CD4-positive, alpha-beta T cell (primary cell): Measurements from ENCODE around the gene ANKRD7. TPM values are rescaled to one million over a fixed set of nuclear protein-coding genes. Genes with fewer than 3 reads are reported as not detected.

Experiments used
- ATAC-seq: fragments of 200-7000 bp; cut with Tn5 transposase; one replicate; pipeline ENCODE4 v1.10.0; 2022; ENCODE audit warnings: mild to moderate bottlenecking; ENCODE audit not compliant: poor library complexity
- CTCF ChIA-PET: fragments of 350-600 bp; sonication (Branson Sonifier 250); formaldehyde crosslinking; loops from one replicate; lab custom pipeline; 2021; ENCODE audit warnings: antibody characterized with exemption, inconsistent platforms; lab: Charles Lee
- POLR2A ChIA-PET: fragments of 350-600 bp; sonication (Branson Sonifier 250); formaldehyde crosslinking; loops from one replicate; lab custom pipeline; 2021; ENCODE audit warnings: antibody characterized with exemption, inconsistent platforms; lab: Charles Lee
- DNase-seq, 14 experiments: peaks; one replicate each; pipeline ENCODE4 v3.0.0-alpha.2; 2013 to 2020; ENCODE audit warnings: mixed read lengths in 2 of 14
- H3K27ac ChIP-seq, 2 donors: one replicate each; pipeline versions ENCODE4 v1.5.1 to v1.7.0; 2013; ENCODE audit warnings: low read length in 2 of 2, low read depth in 1 of 2, mild to moderate bottlenecking in 1 of 2
- H3K27me3 ChIP-seq, 2 experiments: 1 replicate in 1 of 2; 2 replicates in 1 of 2; pipeline versions ENCODE4 v1.6.1 to v1.7.0; 2013; ENCODE audit warnings: low read length in 2 of 2, control low read depth in 1 of 2, mild to moderate bottlenecking in 1 of 2, moderate library complexity in 1 of 2; ENCODE audit not compliant: insufficient read depth in 2 of 2, control insufficient read depth in 1 of 2
- H3K36me3 ChIP-seq: one replicate; pipeline ENCODE4 v1.6.1; 2013; ENCODE audit warnings: low read length, control low read depth; ENCODE audit not compliant: insufficient read depth
- H3K4me1 ChIP-seq: one replicate; pipeline ENCODE4 v1.6.1; 2013; ENCODE audit warnings: low read length, control low read depth; ENCODE audit not compliant: insufficient read depth
- H3K4me3 ChIP-seq: one replicate; pipeline ENCODE4 v1.5.1; 2013; ENCODE audit warnings: mild to moderate bottlenecking, low read length, moderate library complexity
- H3K9me3 ChIP-seq, 2 experiments: 1 replicate in 1 of 2; 2 replicates in 1 of 2; pipeline versions ENCODE4 v1.6.1 to v1.7.0; 2013; ENCODE audit warnings: low read length in 2 of 2, mild to moderate bottlenecking in 2 of 2, control low read depth in 1 of 2, moderate library complexity in 1 of 2; ENCODE audit not compliant: control insufficient read depth in 1 of 2, insufficient read depth in 1 of 2
- H3K27ac Mint-ChIP-seq: one replicate; pipeline ENCODE4 v1.8.0; 2020; ENCODE audit warnings: mixed read lengths
- H3K27me3 Mint-ChIP-seq: one replicate; pipeline ENCODE4 v1.8.0; 2021; ENCODE audit warnings: mixed read lengths
- H3K36me3 Mint-ChIP-seq: one replicate; pipeline ENCODE4 v1.8.0; 2021; ENCODE audit warnings: low read depth, mixed read lengths
- H3K4me1 Mint-ChIP-seq: one replicate; pipeline ENCODE4 v1.8.0; 2021; ENCODE audit warnings: low read depth, mixed read lengths
- H3K4me3 Mint-ChIP-seq: one replicate; pipeline ENCODE4 v1.8.0; 2020; ENCODE audit warnings: mild to moderate bottlenecking, mixed read lengths
- H3K9me3 Mint-ChIP-seq: one replicate; pipeline ENCODE4 v1.8.0; 2020; ENCODE audit warnings: mixed read lengths
- intact Hi-C, 2 experiments: fragments of 100-400 bp; cut with DNase I in 1 of 2; cut with micrococcal nuclease in 1 of 2; formaldehyde crosslinking; loops; one replicate each; pipeline versions ENCODE4 v1.15.1 to v1.9.0; 2023 to 2025; cut with DNase I, micrococcal nuclease
- total RNA-seq, 174 experiments: library from RNA in 2 of 174; stranded (reverse) in 2 of 174; gene quantifications; one replicate each; pipeline ENCODE4 v1.2.3 and lab custom pipeline; 2021 to 2026
- TF ChIP-seq, protein P1 (sequence below): fragments of 200-600 bp; IDR thresholded peaks from one replicate; pipeline ENCODE4 v1.8.0; 2022; ENCODE audit warnings: antibody characterized with exemption, mild to moderate bottlenecking

Gene ANKRD7
- total RNA-seq, 2 experiments from 2014 or later: not detected

DNA sequence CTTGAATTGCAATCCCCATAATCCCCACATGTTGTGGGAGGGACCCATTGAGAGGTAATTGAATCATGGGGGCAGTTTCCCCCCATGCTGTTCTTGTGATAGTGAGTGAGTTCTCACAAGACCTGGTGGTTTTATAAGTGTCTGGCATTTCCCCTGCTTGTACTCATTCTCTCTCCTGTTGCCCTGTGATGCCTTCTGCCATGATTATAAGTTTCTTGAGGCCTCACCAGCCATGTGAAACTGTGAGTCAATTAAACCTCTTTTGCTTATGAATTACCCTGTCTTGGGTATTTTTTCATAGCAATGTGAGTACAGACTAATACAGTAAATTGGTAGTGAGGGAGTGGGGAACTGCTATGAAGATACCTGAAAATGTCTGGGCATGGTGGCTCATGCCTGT is 65.0 kb downstream of the ANKRD7 start:
- Mint-ChIP-seq H3K4me3 (no peak overlapping the region), H3K27me3 (peaks cover 38% of the 10 kb centered on the region)
- intact Hi-C loops: no loop called here

More for the DNA sequence above, 65.0 kb downstream of the ANKRD7 start:
- TF ChIP-seq, protein P1, sequence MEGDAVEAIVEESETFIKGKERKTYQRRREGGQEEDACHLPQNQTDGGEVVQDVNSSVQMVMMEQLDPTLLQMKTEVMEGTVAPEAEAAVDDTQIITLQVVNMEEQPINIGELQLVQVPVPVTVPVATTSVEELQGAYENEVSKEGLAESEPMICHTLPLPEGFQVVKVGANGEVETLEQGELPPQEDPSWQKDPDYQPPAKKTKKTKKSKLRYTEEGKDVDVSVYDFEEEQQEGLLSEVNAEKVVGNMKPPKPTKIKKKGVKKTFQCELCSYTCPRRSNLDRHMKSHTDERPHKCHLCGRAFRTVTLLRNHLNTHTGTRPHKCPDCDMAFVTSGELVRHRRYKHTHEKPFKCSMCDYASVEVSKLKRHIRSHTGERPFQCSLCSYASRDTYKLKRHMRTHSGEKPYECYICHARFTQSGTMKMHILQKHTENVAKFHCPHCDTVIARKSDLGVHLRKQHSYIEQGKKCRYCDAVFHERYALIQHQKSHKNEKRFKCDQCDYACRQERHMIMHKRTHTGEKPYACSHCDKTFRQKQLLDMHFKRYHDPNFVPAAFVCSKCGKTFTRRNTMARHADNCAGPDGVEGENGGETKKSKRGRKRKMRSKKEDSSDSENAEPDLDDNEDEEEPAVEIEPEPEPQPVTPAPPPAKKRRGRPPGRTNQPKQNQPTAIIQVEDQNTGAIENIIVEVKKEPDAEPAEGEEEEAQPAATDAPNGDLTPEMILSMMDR: no peak
- DNase-seq (peak in 1 of 14 experiments; percentile 10), ATAC-seq (no peak)
- no peak overlapping the region for H3K27ac ChIP-seq
- CTCF ChIA-PET: no interaction called here
- H3K36me3 Mint-ChIP-seq: no peaks in the 10 kb centered on the region
- no peak overlapping the region for H3K27ac Mint-ChIP-seq
- peaks cover 18% of the 10 kb centered on the region in 2 experiments for H3K9me3 ChIP-seq
- H3K36me3 ChIP-seq: no peaks in the 10 kb centered on the region
- POLR2A ChIA-PET: no interaction called here
- peaks cover 8% of the 10 kb centered on the region for H3K4me1 ChIP-seq
- no peak overlapping the region for H3K4me3 ChIP-seq
- peaks cover 8% of the 10 kb centered on the region for H3K9me3 Mint-ChIP-seq
- peaks cover 22% of the 10 kb centered on the region for H3K4me1 Mint-ChIP-seq
- H3K27me3 ChIP-seq: peaks cover 13 to 18% of the 10 kb centered on the region in 2 experiments

Other genes starting within 250 kb of the ANKRD7 start
- gene LSM8, start 40.5 kb upstream of the ANKRD7 start, total RNA-seq: 10 to 100 TPM; 47.1 to 49.4 TPM